Muscle layer of colon (tissue), 2 donors: ENCODE results near the gene GLIPR2.
"Not testable (repeated sequence)": the region's sequence is repeated elsewhere in the genome, so short reads cannot be mapped to it uniquely, and the experiment has no call there.

ENCODE experiments used
- H3K27ac ChIP-seq: one replicate; pipeline ENCODE4 v1.7.0; 2013; ENCODE audit warnings: low read depth, mild to moderate bottlenecking, low read length, moderate library complexity
- H3K27me3 ChIP-seq, 2 donors: one replicate each; pipeline ENCODE4 v1.7.0; 2013; ENCODE audit warnings: low read length in 2 of 2, mild to moderate bottlenecking in 2 of 2; ENCODE audit not compliant: insufficient read depth in 2 of 2, control insufficient read depth in 1 of 2
- H3K36me3 ChIP-seq: one replicate; pipeline ENCODE4 v1.7.0; 2013; ENCODE audit warnings: mild to moderate bottlenecking, low read length; ENCODE audit not compliant: insufficient read depth
- H3K4me1 ChIP-seq: one replicate; pipeline ENCODE4 v1.7.0; 2013; ENCODE audit warnings: mild to moderate bottlenecking, low read length; ENCODE audit not compliant: insufficient read depth
- H3K4me3 ChIP-seq, 2 donors: one replicate each; pipeline ENCODE4 v1.7.0; 2013; ENCODE audit warnings: low read length in 2 of 2, low read depth in 1 of 2, mild to moderate bottlenecking in 1 of 2, moderate library complexity in 1 of 2
- H3K9ac ChIP-seq: one replicate; pipeline ENCODE4 v1.7.0; 2013; ENCODE audit warnings: low read length
- H3K9me3 ChIP-seq: one replicate; pipeline ENCODE4 v1.7.0; 2013; ENCODE audit warnings: mild to moderate bottlenecking, low read length
- donor health status: abdominal sarcoma.
- donor health status: Adenocarcinoma of cecum.

Gene GLIPR2

GRCh38 chr9:36125062-36125855, 11.3 kb upstream of the GLIPR2 start:
- H3K27ac ChIP-seq, result no peak overlapping the region
- no peaks in the 10 kb centered on the region for H3K9me3 ChIP-seq
- H3K36me3 ChIP-seq, result peaks cover 10% of the 10 kb centered on the region
- no peaks in the 10 kb centered on the region for H3K27me3 ChIP-seq
- no peak overlapping the region for H3K9ac ChIP-seq
- no peak overlapping the region for H3K4me3 ChIP-seq
- H3K4me1 ChIP-seq, result no peaks in the 10 kb centered on the region

- Histone ChIP-seq H3K9ac (no peak overlapping the region), H3K27me3 (no peaks in the 10 kb centered on the region), H3K9me3 (no peaks in the 10 kb centered on the region), H3K4me3 (no peak overlapping the region), H3K27ac (no peak overlapping the region), H3K4me1 (no peaks in the 10 kb centered on the region), H3K36me3 (peaks cover 10% of the 10 kb centered on the region)
Observed at GRCh38 chr9:36126016-36126730, 10.4 kb upstream of the GLIPR2 start.

- Histone ChIP-seq H3K36me3 (no peaks in the 10 kb centered on the region), H3K4me3 (no peak overlapping the region), H3K4me1 (no peaks in the 10 kb centered on the region), H3K9me3 (no peaks in the 10 kb centered on the region), H3K9ac (no peak overlapping the region), H3K27me3 (no peaks in the 10 kb centered on the region), H3K27ac (no peak overlapping the region)
Observed at GRCh38 chr9:36127652-36128244, 8.8 kb upstream of the GLIPR2 start.

GRCh38 chr9:36128349-36128748, 8.2 kb upstream of the GLIPR2 start:
- Histone ChIP-seq H3K27ac (no peak overlapping the region), H3K9ac (no peak overlapping the region), H3K4me1 (no peaks in the 10 kb centered on the region), H3K27me3 (no peaks in the 10 kb centered on the region), H3K36me3 (no peaks in the 10 kb centered on the region), H3K9me3 (no peaks in the 10 kb centered on the region), H3K4me3 (no peak overlapping the region)

- Histone ChIP-seq H3K4me1 (no peaks in the 10 kb centered on the region), H3K9ac (no peak overlapping the region), H3K4me3 (no peak overlapping the region), H3K27me3 (no peaks in the 10 kb centered on the region), H3K9me3 (no peaks in the 10 kb centered on the region), H3K36me3 (no peaks in the 10 kb centered on the region), H3K27ac (no peak overlapping the region)
Observed at GRCh38 chr9:36129139-36129538, 7.4 kb upstream of the GLIPR2 start.

GRCh38 chr9:36131666-36132065, 4.9 kb upstream of the GLIPR2 start:
- H3K36me3 ChIP-seq, H3K27ac ChIP-seq, H3K27me3 ChIP-seq, H3K4me1 ChIP-seq, H3K9ac ChIP-seq, H3K4me3 ChIP-seq, H3K9me3 ChIP-seq: not testable (repeated sequence)

- Histone ChIP-seq H3K27ac (no peak overlapping the region), H3K9ac (no peak overlapping the region), H3K9me3 (no peaks in the 10 kb centered on the region), H3K4me3 (no peak overlapping the region), H3K36me3 (no peaks in the 10 kb centered on the region), H3K4me1 (peaks cover 8% of the 10 kb centered on the region), H3K27me3 (peaks cover 0 to 4% of the 10 kb centered on the region in 2 donors)
Observed at GRCh38 chr9:36132086-36132485, 4.4 kb upstream of the GLIPR2 start.

- Histone ChIP-seq H3K27ac (no peak overlapping the region), H3K36me3 (no peaks in the 10 kb centered on the region), H3K4me3 (no peak overlapping the region), H3K27me3 (peaks cover 0 to 4% of the 10 kb centered on the region in 2 donors), H3K4me1 (peaks cover 36% of the 10 kb centered on the region), H3K9ac (no peak overlapping the region), H3K9me3 (no peaks in the 10 kb centered on the region)
Observed at GRCh38 chr9:36134761-36135505, 1.6 kb upstream of the GLIPR2 start.

GRCh38 chr9:36135741-36136271, 727 bp upstream of the GLIPR2 start:
- H3K4me1 ChIP-seq, result peaks cover 44% of the 10 kb centered on the region
- H3K9me3 ChIP-seq, result no peaks in the 10 kb centered on the region
- peak overlapping the region; percentile 89 to 98 for H3K4me3 ChIP-seq
- H3K9ac ChIP-seq, result peak overlapping the region; percentile 15
- H3K27ac ChIP-seq, result peak overlapping the region; percentile 84
- H3K27me3 ChIP-seq, result peaks cover 0 to 4% of the 10 kb centered on the region in 2 donors
- H3K36me3 ChIP-seq, result no peaks in the 10 kb centered on the region

GRCh38 chr9:36136894-36137391, 410 bp downstream of the GLIPR2 start:
- H3K27ac ChIP-seq, result peak overlapping the region; percentile 84
- H3K9me3 ChIP-seq, result no peaks in the 10 kb centered on the region
- peak overlapping the region; percentile 89 to 98 for H3K4me3 ChIP-seq
- no peaks in the 10 kb centered on the region for H3K36me3 ChIP-seq
- H3K27me3 ChIP-seq, result peaks cover 0 to 4% of the 10 kb centered on the region in 2 donors
- peaks cover 56% of the 10 kb centered on the region for H3K4me1 ChIP-seq
- peak overlapping the region; percentile 95 for H3K9ac ChIP-seq
